ENCODE results near the gene RPS23.

GRCh38 chr5:82277987-82278710 is at the start of gene RPS23:
- no peak for TF ChIP-seq CTCF (conservative IDR thresholded peaks at IDR 0.05; ENCODE audit: low read depth in 2 of 2)
- peak; percentile 90 for TF ChIP-seq POLR2AphosphoS5 (IDR thresholded peaks at IDR 0.05; ENCODE audit: low read depth)
- no peak for TF ChIP-seq STAT1 (IDR thresholded peaks at IDR 0.05; ENCODE audit: unreplicated experiment)
- peak; percentile 9 for TF ChIP-seq REST (IDR thresholded peaks at IDR 0.05; ENCODE audit: unreplicated experiment)
- TF ChIP-seq EZH2 (IDR thresholded peaks at IDR 0.05; ENCODE audit: low read depth, unreplicated experiment) = no peak
- no peak for TF ChIP-seq EZH2phosphoT487 (IDR thresholded peaks at IDR 0.05; ENCODE audit: unreplicated experiment)
- peak; percentile 64; the same call in 1 of the 2 replicates for TF ChIP-seq ETS1 (IDR thresholded peaks at IDR 0.05)
- TF ChIP-seq ZNF114 (CRISPR knock-in tag; IDR thresholded peaks at IDR 0.05) = no peak
- TF ChIP-seq CREB1 (CRISPR knock-in tag; IDR thresholded peaks at IDR 0.05; ENCODE audit: low read depth) = peak; percentile 58
- no peak for TF ChIP-seq JUNB (IDR thresholded peaks at IDR 0.05; ENCODE audit: unreplicated experiment)
- no peak for TF ChIP-seq NANOG (IDR thresholded peaks at IDR 0.05; ENCODE audit: borderline replicate concordance)
- TF ChIP-seq ZNF462 (CRISPR knock-in tag; IDR thresholded peaks at IDR 0.05) = no peak

Data from GM23338 (cell line).